GM18507 (cell line): ENCODE measurements around the gene VEGFA.
A peak's percentile ranks its signal among the peaks of the same experiment; 100 is the strongest.
"Not testable (repeated sequence)": the region's sequence is repeated elsewhere in the genome, so short reads cannot be mapped to it uniquely, and the experiment has no call there.

Experiments used
- DNase-seq: peaks from one replicate; pipeline ENCODE4 v3.0.0; 2011; ENCODE audit warnings: low read depth; ENCODE audit not compliant: insufficient read length; ENCODE audit errors: extremely low spot score
- FAIRE-seq: peaks from 2 replicates; lab custom pipeline; 2011; peaks lifted over from hg19 to GRCh38; lab: Jason Lieb, UNC

The VEGFA gene

DNA sequence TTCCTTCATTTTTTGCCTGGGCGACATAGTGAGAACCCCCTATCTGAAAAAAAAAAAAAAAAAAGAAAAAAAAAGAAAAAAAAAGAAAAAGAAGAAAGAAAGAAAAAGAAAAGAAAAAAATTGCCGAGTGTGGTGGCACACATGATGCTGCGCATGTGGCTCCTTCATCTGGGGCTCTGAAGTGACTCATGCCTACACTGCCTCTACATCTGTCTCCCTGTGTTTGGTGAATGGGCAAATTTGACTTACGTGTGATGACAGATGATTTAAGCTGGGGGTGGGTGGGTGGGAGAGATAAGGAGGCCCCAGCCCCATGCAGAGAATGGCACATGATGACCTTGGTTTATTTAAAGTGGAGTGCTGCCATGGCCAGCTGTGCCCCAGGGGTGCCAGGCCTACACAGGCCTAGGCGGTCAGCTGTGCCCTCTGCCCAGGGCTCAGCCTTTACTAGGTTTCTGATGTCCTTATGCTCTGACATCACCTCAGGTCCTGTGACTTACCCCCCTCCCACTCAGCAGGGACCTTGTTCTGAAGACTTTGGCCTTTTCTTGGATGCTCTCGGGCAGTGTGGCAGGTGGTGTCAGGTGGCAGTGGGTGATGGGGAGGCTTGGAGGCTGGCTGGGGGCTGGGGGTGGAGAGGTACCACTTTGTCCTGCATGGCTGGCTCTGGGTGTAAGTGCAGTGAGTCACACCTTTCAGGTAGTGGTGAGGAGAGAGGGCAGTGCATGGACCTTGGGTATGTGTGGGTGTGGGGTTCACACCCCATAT lies 41.1 kb downstream of the VEGFA start:
- DNase-seq, result no peak
- no peak for FAIRE-seq

DNA sequence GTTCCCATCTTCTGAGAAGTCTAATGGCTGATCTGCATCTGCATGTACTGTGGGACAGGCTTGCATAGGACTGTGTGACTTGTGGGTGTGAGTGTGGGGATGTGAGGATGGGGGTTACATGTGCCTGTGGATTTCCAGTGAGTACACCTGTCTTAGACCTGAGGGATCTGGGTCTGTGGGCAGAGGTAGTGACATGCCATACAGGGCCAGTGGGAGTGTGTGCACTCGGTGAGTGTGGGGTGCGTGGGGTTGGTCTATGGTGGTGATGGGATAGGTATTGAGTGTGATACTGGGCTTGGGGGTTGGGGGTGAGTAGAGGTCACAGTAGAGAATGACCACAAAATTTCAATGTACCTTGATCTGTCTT lies 41.7 kb downstream of the VEGFA start:
- DNase-seq (no peak), FAIRE-seq (no peak)

DNA sequence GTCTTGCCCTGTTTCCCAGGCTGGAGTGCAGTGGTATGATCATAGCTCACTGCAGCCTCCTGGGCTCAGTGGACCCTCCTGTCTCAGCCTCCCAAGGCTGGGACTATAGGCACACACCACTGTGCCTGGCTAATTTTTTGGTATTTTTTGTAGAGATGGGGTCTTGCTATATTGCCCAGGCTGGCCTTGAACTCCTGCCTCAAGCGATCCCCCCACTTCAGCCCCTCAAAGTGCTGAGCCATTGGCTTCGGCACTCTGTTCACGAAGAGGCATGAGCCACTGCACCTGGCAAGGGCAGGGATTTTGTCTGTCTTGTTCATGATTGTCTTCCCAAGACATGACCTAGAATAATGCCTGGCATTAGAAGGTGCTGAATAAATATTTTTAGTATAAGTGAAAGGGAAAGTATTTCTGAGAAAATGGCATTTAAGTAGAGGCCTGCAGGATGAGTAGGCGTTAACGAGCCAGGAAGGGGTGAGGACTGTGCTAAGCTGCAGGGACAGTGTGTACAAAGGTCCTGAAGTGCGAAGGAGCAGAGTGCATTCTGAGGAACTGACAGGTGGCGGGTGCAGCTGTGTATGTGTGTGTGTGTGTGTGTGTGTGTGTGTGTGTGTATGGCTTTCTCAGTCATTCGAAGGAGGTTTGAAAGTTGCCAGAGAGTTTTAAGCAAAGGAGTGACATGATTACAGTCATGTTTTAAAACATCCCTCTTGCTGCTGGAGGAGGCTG lies 43.0 kb downstream of the VEGFA start:
- DNase-seq (no peak), FAIRE-seq (no peak)

DNA sequence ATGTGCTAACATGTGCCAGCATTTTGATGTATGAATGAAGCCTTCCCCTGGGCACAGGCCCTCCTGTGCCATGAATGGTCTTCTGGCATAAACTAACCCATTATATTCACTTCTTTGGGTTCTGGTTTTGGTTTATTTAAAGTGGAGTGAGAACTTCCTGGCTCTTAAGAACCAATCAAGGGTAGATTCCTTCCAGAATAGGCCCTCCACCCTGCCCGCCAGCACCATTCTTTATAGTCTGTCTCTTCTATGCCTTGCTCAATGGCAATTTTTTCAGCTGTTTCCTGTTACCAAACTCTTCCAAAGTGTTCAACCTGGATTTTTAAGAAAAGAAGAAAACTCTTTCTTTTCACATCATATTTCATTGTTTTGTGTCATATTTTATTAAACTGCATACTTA lies 44.1 kb downstream of the VEGFA start:
- FAIRE-seq (no peak), DNase-seq (no peak)

DNA sequence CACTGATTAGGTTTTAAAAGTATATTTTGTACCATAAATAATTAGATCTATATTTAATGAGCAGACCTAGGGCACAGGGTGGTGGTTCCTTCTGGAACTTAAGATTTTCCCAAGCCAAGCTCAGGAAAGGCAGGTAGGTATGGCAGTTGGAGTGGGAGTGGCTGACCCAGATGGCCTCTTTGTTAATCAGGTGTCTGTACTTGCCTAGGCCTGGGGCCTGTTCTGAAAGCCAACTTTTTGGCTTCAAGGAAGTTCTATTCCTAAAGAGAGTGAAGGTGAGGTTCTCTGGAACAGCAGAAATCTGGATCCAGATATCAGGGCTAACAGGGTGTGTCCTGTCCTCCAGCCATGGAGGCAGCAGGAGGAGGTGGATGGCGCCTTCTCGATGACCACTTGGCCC lies 44.9 kb downstream of the VEGFA start:
- DNase-seq, result no peak
- FAIRE-seq, result no peak

DNA sequence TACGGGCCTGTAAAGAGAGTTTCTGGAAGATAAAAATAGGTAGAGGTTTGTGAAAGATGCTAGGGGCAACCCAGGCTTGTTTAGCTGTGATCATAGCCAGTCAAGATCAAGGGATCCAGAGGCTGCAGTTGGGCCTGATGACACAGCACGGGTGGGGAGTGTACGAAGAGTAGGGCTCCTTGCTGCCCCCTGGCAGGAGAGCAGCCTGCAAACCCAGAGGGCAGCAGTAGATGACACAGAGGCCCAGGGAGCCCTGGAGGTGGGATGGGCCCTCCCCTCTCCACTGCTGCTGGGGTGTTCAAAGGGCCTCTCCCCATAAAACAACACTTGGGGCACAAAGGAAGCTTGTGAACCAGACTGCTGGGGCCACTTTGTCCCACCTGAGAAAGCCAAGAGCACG lies 47.2 kb downstream of the VEGFA start:
- DNase-seq (no peak), FAIRE-seq (peak; percentile 56)

DNA sequence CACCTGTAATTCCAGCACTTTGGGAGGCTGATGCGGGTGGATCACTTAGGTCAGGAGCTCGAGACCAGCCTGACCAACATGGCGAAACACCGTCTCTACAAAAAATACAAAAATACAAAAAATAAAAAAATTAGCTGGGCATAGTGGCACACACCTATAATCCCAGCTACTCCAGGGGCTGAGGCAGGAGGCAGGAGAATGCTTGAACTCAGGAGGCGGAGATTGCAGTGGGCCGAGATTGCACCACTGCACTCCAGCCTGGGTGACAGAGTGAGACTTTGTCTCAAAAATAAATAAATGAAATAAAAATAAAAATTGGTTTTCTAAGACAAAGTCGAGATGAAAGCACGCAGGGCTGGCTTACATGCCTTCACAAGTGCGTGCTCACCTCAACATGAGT lies 49.0 kb downstream of the VEGFA start:
- DNase-seq, FAIRE-seq: not testable (repeated sequence)

DNA sequence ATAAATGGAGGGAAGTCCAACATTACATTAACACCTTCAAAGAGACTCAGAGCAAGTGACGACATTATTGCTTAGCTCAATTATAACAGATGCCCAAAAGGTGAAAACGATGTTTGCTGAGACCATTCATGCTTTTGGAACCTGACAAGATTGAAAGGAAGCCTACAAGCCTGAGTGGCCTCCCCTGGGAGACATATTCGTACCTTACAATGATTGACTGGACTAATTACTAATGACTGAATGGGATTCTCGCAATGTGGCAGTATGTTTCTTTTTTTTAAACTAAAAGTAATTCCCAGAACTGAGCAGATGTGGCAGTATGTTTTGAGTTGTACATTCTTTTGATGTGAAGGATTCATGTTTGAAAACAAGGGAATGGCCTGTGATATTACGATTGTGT lies 49.9 kb downstream of the VEGFA start:
- no peak for DNase-seq
- FAIRE-seq, result no peak

DNA sequence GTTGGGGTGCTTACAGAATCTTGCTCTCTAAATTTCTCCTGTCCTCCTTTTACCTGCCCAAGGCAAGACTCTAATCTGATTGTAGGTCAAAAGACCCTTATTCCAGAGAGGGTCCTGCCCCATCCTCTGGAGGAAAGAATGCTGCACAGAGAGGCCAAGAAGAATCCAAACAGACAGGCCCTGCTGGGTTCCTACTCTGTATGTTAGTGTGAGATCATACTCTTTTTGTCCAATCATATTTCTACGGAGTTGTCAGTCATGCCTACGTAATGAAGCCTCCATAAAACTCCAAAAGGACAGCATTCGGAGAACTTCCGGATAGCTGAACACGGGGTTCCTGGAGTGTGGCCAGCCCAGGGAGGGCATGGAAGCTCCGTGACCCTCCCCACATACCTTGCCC lies 50.5 kb downstream of the VEGFA start:
- FAIRE-seq, result no peak
- no peak for DNase-seq

DNA sequence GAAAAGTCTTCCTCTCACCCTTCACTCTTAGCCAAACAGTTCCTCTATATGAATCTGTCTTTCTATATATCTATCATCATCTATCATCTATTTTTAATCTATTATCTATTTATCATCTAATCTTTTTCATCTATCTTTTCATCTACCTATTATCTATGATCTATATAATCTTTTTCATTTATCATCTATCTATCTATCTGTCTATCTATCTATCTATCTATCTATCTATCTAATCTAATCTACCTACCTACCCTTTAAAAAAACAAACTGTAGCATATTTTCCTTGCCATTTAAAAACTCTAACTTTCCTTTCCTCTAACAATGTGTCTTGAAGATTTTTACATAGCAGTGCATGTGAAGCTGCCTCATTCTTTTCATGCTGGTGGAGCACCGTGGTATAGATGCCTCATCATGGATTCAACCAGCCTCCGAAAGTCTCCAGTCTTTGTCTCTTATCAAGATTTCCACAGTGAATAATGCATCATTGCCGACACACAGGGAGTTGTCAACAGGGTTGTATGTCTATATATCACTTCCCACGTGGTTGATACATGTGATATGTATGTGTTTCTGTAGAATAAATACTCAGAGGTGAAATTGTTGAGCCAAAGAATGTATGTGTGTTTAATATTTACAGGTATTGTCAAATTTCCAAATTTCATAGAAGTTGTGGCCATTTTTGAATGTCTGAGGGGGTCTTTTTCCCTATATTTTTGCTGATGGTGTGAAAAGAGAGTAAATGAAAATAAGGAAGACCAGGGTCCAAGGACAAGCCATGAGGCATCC lies 51.3 kb downstream of the VEGFA start:
- DNase-seq (no peak), FAIRE-seq (no peak)

DNA sequence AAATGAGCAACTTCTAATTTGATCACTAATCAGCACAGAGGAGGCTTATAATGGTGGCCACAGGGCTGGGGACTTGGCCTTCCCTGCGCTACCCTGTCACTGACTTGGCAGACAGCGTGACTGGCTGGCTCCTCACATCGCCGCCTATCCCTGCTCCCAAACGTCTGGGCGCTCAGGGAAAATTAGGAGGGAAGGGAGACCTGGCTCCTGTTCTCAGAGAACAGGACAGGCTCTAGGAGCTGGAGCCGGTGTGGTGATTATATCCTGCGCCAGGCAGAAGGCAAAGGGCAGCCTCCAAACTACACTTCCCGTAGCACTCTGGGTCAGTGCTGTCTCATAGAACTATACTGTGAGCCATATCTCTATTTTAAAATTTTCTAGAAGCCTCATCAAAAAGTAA lies 53.4 kb downstream of the VEGFA start:
- FAIRE-seq, result no peak
- no peak for DNase-seq

DNA sequence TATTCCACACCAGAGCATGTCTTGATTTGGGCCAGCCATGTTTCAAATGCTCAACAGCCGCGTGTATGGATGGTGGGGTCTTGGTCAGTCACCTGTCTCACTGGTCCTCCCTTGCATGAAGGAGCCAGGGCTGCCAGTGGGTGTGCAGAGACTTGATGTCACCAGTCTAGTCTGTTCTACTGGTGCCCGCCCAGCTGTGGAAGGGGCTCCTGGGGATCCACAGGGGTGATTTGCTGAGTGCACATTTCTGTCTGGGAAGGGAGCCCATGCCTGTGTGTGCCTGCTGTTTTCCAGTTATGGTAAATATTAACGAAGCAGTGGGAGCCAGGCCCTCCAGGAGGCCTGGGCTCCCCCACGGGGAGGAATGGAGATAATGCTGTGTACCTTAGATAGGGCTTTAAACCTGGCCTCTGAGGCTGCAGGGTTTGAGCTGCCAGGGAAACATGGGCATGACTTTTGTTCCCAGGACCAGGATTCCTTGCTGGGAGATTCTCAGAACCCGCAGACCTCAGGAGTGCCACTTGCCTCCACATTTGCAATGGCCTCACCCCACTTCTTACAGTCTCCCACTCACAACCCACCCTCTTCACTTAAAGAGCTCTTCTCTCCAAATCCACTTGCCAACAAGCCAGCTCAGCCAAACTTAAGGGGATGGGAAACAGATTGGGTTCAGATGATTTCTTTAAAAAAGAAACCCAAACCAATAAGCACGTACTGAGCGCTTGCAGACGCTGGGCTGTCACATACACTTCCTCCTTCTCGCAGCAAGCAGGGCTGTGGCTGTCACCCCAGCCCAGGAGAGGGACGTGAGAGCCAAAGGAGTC lies 54.1 kb downstream of the VEGFA start:
- no peak for FAIRE-seq
- no peak for DNase-seq

DNA sequence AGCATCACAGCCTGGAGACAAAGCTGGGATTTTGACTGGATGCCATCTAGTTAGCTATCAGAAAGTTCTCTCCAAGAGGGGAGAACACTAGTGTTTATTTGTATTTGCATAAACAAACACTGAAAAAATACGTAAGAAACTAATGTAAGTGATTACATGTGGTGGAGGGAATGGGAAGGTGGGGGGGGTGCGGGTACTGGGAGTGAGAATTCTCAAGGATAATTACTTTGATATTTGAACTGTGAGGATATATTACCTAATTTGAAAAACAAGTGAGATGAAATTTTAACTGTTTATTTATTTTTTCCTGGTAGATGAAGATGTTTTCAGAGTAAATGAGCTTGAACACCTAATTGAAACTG lies 54.7 kb downstream of the VEGFA start:
- FAIRE-seq (no peak), DNase-seq (no peak)

DNA sequence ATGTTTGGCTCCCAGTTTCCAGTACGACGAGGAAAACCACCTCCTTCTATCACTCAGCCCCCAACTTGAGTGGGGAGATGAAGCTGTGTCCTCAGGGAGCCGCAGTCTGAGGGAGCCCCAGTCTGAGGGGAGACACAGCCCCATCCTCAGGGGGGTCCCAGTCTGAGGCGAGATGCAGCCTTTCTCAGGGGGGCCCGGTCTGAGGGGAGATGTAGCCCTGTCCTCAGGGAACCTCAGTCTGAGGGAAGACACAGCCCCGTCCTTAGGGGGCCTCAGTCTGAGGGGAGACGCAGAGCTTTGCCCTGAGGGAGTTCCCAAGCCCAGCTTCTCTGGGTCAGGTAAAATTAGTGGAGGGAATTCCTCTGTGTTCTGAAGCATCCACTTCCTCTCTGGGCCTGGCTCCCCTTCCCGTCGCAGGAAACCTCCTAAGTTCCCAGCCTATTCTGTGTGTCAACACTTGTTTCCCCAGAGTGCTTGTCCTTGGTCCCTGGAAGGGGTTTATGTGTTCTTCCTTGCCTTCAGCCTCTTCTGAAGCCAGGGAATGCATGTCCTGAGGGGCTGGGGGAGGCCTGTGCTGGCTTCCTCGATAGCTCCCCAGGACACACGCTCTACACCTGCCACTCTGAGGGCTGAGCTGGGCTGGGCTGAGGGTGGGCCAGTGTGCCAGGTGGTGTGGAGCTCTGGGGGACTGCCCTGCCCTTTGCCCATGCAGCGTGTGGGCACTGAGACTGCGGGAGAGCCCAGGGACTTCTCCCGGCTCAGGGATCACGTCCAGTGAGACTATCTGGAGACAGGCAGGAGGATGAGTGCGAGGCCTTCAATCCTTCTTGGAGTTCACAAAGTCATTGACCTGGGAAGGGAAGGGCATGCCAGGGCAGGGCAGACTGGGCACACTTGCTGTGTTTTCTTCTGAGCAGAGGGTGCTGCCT lies 55.4 kb downstream of the VEGFA start:
- FAIRE-seq (no peak), DNase-seq (no peak)

DNA sequence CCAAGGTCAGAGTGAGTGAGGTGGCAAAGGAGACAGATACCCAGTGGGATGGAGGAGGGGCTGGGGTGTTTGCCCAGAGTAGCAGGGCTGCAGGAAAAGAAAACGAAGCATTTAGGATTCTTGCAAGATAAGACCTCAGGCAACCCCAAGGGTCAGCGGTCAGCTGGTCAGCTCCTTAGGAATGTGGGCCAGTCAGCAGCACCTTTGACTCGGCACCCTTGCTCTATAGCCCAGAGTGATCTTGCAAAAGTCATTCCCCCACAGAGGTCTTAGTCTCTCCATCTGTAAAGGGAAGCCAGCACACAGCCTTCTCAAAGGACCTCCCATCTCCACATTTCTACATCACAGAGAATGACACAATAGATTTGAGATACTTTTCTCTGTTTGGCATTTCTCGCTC lies 56.7 kb downstream of the VEGFA start:
- FAIRE-seq (no peak), DNase-seq (no peak)

DNA sequence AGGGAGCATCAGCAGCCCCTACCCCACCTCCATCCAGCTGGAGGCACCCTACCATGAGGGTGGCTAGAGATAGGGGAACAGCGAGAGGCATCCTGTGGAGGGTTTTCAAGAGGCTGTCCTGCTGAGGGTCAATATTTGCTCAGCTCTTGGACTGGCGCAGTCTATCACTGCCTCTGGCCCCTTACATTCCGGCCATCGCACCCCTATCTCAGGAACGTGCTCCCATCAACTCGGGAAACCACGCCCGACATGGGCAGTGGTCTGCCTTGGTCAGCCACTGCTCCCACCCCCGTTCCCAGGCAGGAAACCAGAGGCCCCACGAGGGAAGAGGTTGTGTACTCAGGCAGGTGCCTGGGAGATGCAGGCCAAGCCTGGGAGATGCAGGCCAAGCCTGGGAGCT lies 57.9 kb downstream of the VEGFA start:
- DNase-seq, result no peak
- FAIRE-seq, result no peak

DNA sequence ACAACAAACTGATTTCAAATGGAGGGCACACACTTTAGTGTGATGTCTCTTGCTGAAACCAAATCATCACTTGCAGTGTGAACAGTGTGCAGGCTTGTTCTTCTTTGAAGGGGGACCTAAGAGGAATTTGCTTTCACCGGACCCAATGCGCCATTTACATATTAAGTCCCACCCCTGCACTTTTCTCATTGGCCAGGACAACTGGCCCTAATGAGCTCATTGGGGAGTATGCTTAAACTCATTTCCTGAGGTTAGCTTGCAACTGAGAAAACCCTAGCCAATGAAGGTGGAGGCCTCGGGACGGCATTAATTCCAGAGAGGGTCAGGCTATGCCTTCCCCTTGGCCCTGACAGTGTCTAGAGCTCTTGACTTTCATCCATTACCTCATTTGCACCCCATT lies 58.7 kb downstream of the VEGFA start:
- DNase-seq (no peak), FAIRE-seq (no peak)

DNA sequence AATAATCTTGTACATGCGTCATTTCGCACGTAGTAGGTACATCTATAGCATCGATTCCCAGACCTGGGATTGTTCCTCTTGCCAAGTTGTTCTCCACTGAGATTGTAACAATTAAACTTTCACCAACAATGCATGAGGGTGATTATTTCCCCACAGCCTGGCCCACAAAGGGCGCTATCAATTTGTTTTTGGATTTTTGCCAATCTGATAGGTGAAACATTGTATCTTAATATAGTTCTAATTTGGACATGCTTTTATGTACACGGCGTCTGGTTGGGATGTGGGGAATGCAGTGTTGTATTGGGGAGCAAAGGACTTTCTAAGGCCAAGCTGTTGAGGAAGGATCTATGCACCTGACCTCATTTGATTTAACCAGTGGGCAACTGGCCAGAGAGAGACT lies 59.5 kb downstream of the VEGFA start:
- FAIRE-seq, result no peak

DNA sequence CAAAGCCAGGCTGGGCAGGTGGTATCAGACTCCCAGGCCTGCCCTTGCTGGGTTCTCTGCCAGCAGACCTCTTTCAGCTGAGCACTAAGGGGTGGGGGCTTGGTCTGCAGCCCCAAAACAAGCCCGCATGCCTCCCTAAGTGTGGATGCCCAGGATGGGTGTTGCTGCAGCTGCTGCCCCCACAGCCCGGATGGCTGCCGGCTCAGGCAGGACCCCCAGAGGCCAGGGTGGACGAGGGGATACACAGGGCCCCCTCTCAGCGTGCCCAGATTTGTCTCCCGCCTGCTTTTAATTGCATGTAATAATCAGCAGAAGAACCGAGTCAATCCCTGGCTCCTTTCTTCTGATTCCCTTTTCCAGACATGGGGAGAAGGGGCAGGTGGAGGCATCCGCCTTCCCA lies 60.8 kb downstream of the VEGFA start:
- no peak for DNase-seq
- no peak for FAIRE-seq

More for the DNA sequence above, 59.5 kb downstream of the VEGFA start:
- DNase-seq, result no peak
